B cell (primary cell): ENCODE results near the gene WNK2. TPM values are rescaled to one million over a fixed set of nuclear protein-coding genes. Genes with fewer than 3 reads are reported as not detected.

Source experiments
- ATAC-seq: fragments of 200-7000 bp; cut with Tn5 transposase; one replicate; pipeline ENCODE4 v1.10.0; 2021; ENCODE audit warnings: low read depth, mild to moderate bottlenecking, moderate number of reproducible peaks, moderate library complexity
- CTCF ChIA-PET: fragments of 350-600 bp; sonication (Branson Sonifier 250); formaldehyde crosslinking; loops from one replicate; lab custom pipeline; 2021; ENCODE audit warnings: antibody characterized with exemption, inconsistent platforms; lab: Charles Lee
- POLR2A ChIA-PET: fragments of 350-600 bp; sonication (Branson Sonifier 250); formaldehyde crosslinking; loops from one replicate; lab custom pipeline; 2021; ENCODE audit warnings: antibody characterized with exemption; lab: Charles Lee
- DNase-seq: peaks from one replicate; pipeline ENCODE4 v3.0.0; 2013
- H2AFZ ChIP-seq: 2 replicates; pipeline ENCODE4 v1.6.1; 2012; ENCODE audit warnings: mild to moderate bottlenecking, low read depth, low read length; ENCODE audit not compliant: insufficient read depth, poor library complexity, severe bottlenecking
- H3K27ac ChIP-seq, 2 donors: 1 replicate in 1 of 2; 2 replicates in 1 of 2; pipeline ENCODE4 v1.5.1; 2012 to 2013; ENCODE audit warnings: low read length in 2 of 2, mild to moderate bottlenecking in 2 of 2, moderate library complexity in 1 of 2
- H3K27me3 ChIP-seq, 4 experiments: fragments of 200-600 bp in 1 of 4; sonication (generic) in 1 of 4; replicated peaks in 1 of 4; 1 replicate in 2 of 4; 2 replicates in 2 of 4; pipeline versions ENCODE4 v1.6.1 to v1.7.0; 2013 to 2016; ENCODE audit warnings: low read length in 3 of 4, mild to moderate bottlenecking in 2 of 4, mixed read lengths in 1 of 4, moderate library complexity in 1 of 4; ENCODE audit not compliant: insufficient read depth in 4 of 4, control insufficient read depth in 3 of 4; ENCODE audit errors: control extremely low read depth in 1 of 4
- H3K36me3 ChIP-seq, 2 experiments: replicated peaks in 1 of 2; 1 replicate in 1 of 2; 2 replicates in 1 of 2; pipeline versions ENCODE4 v1.6.1 to v1.7.1; 2013; ENCODE audit warnings: low read length in 1 of 2; ENCODE audit not compliant: insufficient read depth in 2 of 2, control insufficient read depth in 1 of 2; ENCODE audit errors: control extremely low read depth in 1 of 2, extremely low read depth in 1 of 2
- H3K4me1 ChIP-seq, 2 donors: fragments of 200-600 bp in 1 of 2; sonication (generic) in 1 of 2; 1 replicate in 1 of 2; 2 replicates in 1 of 2; pipeline versions ENCODE4 v1.5.1 to v1.6.1; 2013 to 2017; ENCODE audit warnings: low read length in 2 of 2; ENCODE audit not compliant: control insufficient read depth in 2 of 2, insufficient read depth in 2 of 2
- H3K4me2 ChIP-seq: replicated peaks from 2 replicates; pipeline ENCODE3; 2012; ENCODE audit warnings: mild to moderate bottlenecking, low read depth, low read length; ENCODE audit not compliant: poor library complexity, severe bottlenecking
- H3K4me3 ChIP-seq, 5 experiments: fragments of 200-600 bp in 1 of 5; sonication (generic) in 1 of 5; 1 replicate in 3 of 5; 2 replicates in 2 of 5; pipeline versions ENCODE4 v1.5.1 to v1.7.0; 2011 to 2016; ENCODE audit warnings: low read length in 4 of 5, mild to moderate bottlenecking in 4 of 5, low read depth in 2 of 5, control low read depth in 1 of 5, moderate library complexity in 1 of 5; ENCODE audit not compliant: insufficient read depth in 1 of 5; ENCODE audit errors: control extremely low read depth in 1 of 5, extremely low read depth in 1 of 5
- H3K79me2 ChIP-seq: fragments of 200-600 bp; sonication (generic); one replicate; pipeline ENCODE4 v1.6.0; 2016; ENCODE audit warnings: low read length; ENCODE audit not compliant: control insufficient read depth, insufficient read depth
- H3K9ac ChIP-seq: fragments of 200-600 bp; sonication (generic); 2 replicates; pipeline ENCODE4 v1.6.1; 2017; ENCODE audit warnings: mild to moderate bottlenecking, low read length, moderate library complexity
- H3K9me3 ChIP-seq, 3 donors: one replicate each; pipeline versions ENCODE4 v1.6.1 to v1.7.1; 2013; ENCODE audit warnings: low read length in 2 of 3; ENCODE audit not compliant: control insufficient read depth in 2 of 3, insufficient read depth in 1 of 3; ENCODE audit errors: control extremely low read depth in 1 of 3
- H4K20me1 ChIP-seq: 2 replicates; pipeline ENCODE4 v1.6.0; 2012; ENCODE audit warnings: mild to moderate bottlenecking, low read length; ENCODE audit not compliant: insufficient read depth, control insufficient read depth, poor library complexity, severe bottlenecking
- H3K27ac Mint-ChIP-seq: one replicate; pipeline ENCODE4 v1.8.0; 2021; ENCODE audit warnings: mixed read lengths
- H3K27me3 Mint-ChIP-seq: one replicate; pipeline ENCODE4 v1.8.0; 2021; ENCODE audit warnings: mixed read lengths
- H3K4me1 Mint-ChIP-seq: one replicate; pipeline ENCODE4 v1.8.0; 2021; ENCODE audit warnings: mixed read lengths
- H3K4me3 Mint-ChIP-seq: one replicate; pipeline ENCODE4 v1.8.0; 2021; ENCODE audit warnings: mixed read lengths
- H3K9me3 Mint-ChIP-seq: one replicate; pipeline ENCODE4 v1.8.0; 2022; ENCODE audit warnings: mixed read lengths; ENCODE audit not compliant: insufficient read depth
- EZH2 ChIP-seq: IDR thresholded peaks from 2 replicates; pipeline ENCODE4 v1.6.1; 2012; ENCODE audit warnings: borderline replicate concordance, low read depth, mild to moderate bottlenecking, moderate library complexity, low read length; ENCODE audit not compliant: insufficient read depth, poor library complexity, severe bottlenecking
- WGBS: methylation state at CpG from one replicate; pipeline ENCODE4 v1.1.5; 2013; ENCODE audit warnings: missing lambda C conversion rate; ENCODE audit not compliant: insufficient coverage; 5-methylcytosine and 5-hydroxymethylcytosine counted together
- intact Hi-C: fragments of 100-400 bp; cut with micrococcal nuclease; formaldehyde crosslinking; loops from one replicate; pipeline ENCODE4 v1.10.0; 2022
- polyA plus RNA-seq: library from polyadenylated mRNA; depleted of rRNA; stranded (reverse); fragments of >200 nt; gene quantifications from 2 replicates; pipeline ENCODE4 v1.2.3, GENCODE V29; 2012
- total RNA-seq, 2 donors: library from RNA; stranded (reverse); fragments of 120-200 nt in 1 of 2; gene quantifications; 1 replicate in 1 of 2; 2 replicates in 1 of 2; pipeline versions ENCODE4 v1.2.3 to v1.2.4, GENCODE V29; 2013 to 2022
- TF ChIP-seq, protein P1 (sequence below): fragments of 200-600 bp; IDR thresholded peaks from one replicate; pipeline ENCODE4 v1.8.0; 2022; ENCODE audit warnings: antibody characterized with exemption, mild to moderate bottlenecking

WNK2 gene
- total and polyA plus RNA-seq, 2 donors (not counting 1 experiment from before 2014, with no cell fraction given) = 0.49 TPM; not detected in 1

DNA sequence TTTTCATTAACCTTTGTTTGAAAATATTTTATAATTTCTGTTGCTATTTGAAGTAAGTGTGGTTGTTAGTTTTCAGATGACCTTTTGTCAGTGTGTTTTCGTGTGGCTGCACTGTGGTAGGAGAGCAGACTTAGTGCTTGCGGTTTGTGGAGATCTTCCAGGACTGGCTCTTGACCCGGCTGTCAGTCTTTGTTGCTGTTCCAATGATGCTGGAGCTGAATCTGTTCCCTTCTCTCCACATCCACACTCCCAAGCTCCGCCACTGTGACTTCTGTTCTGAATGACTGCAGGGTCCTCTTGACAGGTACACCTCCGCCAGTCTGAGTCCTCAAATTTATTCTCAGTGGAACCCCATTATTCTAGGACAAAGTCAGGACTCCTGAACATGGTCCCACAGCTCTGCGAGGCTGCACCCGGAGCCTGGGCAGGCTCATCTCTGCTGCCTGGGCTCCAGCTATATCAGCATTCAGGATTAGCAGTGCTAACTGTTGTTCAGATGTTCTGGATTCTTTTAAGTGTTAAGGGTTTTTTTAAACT, 126.0 kb downstream of the WNK2 start:
- H3K27me3 Mint-ChIP-seq = peaks cover 13% of the 10 kb centered on the region
- TF ChIP-seq EZH2 = no peak
- TF ChIP-seq, protein P1, sequence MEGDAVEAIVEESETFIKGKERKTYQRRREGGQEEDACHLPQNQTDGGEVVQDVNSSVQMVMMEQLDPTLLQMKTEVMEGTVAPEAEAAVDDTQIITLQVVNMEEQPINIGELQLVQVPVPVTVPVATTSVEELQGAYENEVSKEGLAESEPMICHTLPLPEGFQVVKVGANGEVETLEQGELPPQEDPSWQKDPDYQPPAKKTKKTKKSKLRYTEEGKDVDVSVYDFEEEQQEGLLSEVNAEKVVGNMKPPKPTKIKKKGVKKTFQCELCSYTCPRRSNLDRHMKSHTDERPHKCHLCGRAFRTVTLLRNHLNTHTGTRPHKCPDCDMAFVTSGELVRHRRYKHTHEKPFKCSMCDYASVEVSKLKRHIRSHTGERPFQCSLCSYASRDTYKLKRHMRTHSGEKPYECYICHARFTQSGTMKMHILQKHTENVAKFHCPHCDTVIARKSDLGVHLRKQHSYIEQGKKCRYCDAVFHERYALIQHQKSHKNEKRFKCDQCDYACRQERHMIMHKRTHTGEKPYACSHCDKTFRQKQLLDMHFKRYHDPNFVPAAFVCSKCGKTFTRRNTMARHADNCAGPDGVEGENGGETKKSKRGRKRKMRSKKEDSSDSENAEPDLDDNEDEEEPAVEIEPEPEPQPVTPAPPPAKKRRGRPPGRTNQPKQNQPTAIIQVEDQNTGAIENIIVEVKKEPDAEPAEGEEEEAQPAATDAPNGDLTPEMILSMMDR = no peak
- H3K9me3 Mint-ChIP-seq = no peaks in the 10 kb centered on the region
- H3K27ac Mint-ChIP-seq = no peak overlapping the region
- Histone ChIP-seq H2AFZ (no peak overlapping the region), H3K4me2 (no peak overlapping the region), H3K4me3 (no peak overlapping the region), H4K20me1 (no peaks in the 10 kb centered on the region), H3K27ac (no peak overlapping the region), H3K4me1 (no peaks in the 10 kb centered on the region), H3K9me3 (no peaks in the 10 kb centered on the region), H3K27me3 (peaks cover 0 to 5% (median 1%) of the 10 kb centered on the region in 4 experiments), H3K36me3 (no peaks in the 10 kb centered on the region), H3K9ac (no peak overlapping the region), H3K79me2 (no peaks in the 10 kb centered on the region)
- 91% methylated on average over 6 of the region's 7 CpGs for WGBS
- H3K4me1 Mint-ChIP-seq = no peaks in the 10 kb centered on the region
- intact Hi-C loops = no loop called here
- DNase-seq = no peak
- CTCF ChIA-PET = no interaction called here
- POLR2A ChIA-PET = no interaction called here
- H3K4me3 Mint-ChIP-seq = no peak overlapping the region
- ATAC-seq = no peak

DNA sequence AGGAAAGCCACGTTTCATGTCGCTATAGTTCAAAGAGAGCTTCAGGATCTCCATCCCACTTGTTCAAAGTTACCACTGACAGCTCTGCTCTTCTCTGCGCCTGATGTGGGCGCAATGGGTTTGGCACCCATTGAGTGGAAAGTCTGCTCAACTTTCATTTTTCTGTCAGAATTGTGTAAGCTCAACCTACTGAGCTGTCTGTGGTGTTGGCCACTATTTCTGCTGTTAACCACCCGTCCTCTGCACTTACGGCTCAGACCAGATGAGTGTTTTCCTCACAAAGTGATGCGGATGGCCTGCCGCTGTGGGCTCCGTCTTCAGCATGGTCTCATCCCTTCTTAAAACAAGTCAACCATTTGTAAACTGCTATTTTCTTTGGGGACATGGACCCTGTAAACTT, 131.2 kb downstream of the WNK2 start:
- ChIA-PET CTCF (interaction anchor here (1.6 kb wide), 1 partner anchor 12 kb away, joined by 5 read pairs; no protein-coding TSS in a partner anchor), POLR2A (no interaction called here)
- no peak overlapping the region for H3K27ac Mint-ChIP-seq
- no peaks in the 10 kb centered on the region for H3K4me1 Mint-ChIP-seq
- no peak overlapping the region for H3K4me3 Mint-ChIP-seq
- Histone ChIP-seq H3K9me3 (peaks cover 0 to 5% (median 0%) of the 10 kb centered on the region in 3 donors), H3K4me2 (no peak overlapping the region), H4K20me1 (no peaks in the 10 kb centered on the region), H3K9ac (no peak overlapping the region), H3K27me3 (peaks cover 0 to 38% (median 14%) of the 10 kb centered on the region in 4 experiments), H3K36me3 (no peaks in the 10 kb centered on the region), H3K79me2 (no peaks in the 10 kb centered on the region), H3K4me1 (no peaks in the 10 kb centered on the region), H2AFZ (no peak overlapping the region), H3K27ac (no peak overlapping the region), H3K4me3 (no peak overlapping the region)
- TF ChIP-seq, protein P1 = no peak
- H3K9me3 Mint-ChIP-seq = no peaks in the 10 kb centered on the region
- no peak for DNase-seq
- peaks cover 41% of the 10 kb centered on the region for H3K27me3 Mint-ChIP-seq
- WGBS = 94% methylated on average over 9 of the region's 9 CpGs
- intact Hi-C loops = no loop called here
- no peak for ATAC-seq
